Fibroblast of peridontal ligament (primary cell): ENCODE results near the gene PDSS2.
A peak's percentile ranks its signal among the peaks of the same experiment; 100 is the strongest.

Experiments used
- DNase-seq: peaks from one replicate; pipeline ENCODE4 v3.0.0-alpha.2; 2010; ENCODE audit errors: extremely low read depth

PDSS2 gene

DNA sequence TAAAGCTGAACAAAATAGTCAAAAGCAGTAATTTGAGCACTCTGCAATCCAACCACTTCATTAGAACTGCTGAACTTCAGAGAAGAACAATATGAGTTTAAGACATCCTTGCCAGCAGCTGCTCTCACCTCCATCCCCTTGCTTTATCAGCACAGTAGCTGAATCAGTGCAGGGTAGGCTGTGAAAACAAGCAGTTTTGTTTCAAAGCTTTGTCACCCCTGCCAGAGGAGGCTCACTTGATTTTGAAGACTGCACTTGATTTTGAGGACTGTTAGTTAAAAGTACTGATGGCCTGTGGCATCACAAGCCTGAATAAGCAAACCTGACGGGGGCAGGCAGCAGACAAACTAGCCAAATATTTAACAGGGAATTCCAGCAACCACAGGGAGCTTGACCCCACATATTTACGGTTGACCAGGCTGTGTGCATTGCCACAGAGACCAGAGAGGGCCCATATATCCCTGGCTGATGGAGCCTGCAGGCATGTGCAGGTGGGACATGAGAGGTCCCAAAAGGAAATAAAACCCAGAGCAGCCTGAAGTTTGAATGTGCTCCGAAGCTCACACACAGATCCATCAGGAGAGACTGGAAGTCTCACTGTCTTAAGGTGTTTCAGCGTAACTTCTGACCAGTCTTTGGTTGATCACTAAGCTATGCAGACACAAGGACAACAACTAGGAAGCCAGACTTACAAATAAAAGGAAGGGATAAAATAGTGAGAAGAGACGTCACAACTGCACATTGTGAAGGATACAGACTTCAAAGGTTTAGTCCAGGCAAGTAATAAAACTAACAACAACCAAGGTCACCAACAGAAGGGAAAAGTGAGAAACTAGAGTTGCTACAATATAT lies 97.4 kb downstream of the PDSS2 start:
- peak; percentile 34 for DNase-seq

DNA sequence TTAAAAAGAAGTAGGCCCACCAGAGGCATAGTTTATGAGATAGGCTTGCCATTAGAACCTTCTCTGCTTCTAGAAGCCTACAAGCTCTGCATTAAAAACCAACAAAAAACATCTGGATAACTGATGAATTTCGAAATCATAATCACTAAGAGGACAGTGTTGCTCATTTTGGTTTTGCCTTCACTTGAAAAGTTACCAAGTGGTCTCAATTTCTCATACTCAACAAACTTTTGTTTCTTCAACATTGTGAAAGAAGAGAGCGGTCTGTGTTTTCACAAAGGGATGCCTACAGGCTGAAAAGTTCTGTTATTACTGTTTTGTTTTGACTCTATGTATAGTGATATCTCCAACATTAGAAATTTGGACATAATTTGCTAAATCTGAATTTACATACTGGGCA lies 98.9 kb downstream of the PDSS2 start:
- DNase-seq, result peak; percentile 70

GRCh38 chr6:107357842-107358241 lies 101.5 kb downstream of the PDSS2 start:
- DNase-seq, result no peak

DNA sequence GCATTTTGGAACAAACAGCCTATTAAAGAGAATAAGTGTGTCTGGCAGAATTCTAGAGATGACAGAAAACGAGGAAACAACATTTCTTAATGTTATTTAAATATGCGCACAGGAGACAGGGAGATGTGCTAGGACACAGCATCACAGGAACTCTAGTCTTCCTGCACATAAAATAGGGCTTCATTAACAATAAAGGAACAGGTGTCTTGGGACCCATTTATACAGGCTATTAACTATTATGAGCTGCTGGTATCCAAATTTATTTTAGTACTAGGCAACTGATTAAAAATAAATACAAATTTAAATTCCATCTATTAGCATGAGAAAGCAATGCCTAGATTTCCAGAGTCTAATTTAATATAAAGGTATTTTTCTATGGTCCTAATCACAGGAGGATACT lies 102.3 kb downstream of the PDSS2 start:
- no peak for DNase-seq

- DNase-seq, result no peak
These were observed 103.7 kb downstream of the PDSS2 start for GRCh38 chr6:107355659-107356058.

GRCh38 chr6:107354451-107354850 lies 104.9 kb downstream of the PDSS2 start:
- DNase-seq, result no peak

DNA sequence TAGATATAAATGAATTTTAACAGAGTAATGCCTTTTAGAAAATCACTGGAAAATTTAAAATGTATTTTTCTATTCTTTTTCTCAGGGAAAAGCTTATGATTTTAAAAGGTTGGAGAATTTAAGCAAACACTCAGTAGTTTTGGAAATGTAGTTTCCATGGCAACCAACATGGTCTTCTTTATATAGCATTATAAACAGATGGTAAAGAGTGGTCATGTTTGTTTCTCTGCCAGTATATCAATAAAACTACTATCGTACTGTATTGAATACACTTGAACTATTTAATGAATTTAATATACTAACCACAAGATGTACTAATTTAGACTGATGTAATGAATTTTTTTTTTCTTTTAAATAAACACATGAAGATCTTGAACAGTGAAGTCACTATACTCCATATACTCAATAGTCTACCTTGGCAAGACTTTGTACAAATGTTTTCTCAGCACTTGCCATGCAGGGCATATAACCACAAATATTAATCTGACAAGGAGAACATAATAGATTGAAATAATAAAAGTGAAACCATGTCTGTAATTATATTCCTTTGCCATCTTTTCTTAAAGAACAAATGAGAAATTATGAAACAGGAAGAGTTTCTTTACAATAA lies 105.5 kb downstream of the PDSS2 start:
- DNase-seq, result peak; percentile 24

DNA sequence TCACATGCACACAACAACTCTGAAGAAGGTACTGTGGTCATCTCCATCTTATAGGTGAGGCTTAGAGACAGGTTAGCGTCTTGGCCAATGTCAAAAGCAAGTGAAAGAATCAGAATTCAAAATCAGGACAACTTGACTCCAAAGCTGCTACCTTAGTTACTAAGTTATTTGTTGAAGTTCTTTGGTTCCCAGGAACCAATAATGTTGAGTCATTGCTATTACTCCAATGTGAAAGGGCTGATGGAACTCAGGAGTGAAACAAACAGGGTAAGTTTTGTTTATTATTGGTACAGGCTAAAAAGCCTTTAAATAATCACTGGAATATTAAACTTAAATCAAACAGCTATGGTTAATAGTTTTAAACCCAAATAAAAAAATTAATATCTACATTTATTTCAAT lies 111.1 kb downstream of the PDSS2 start:
- no peak for DNase-seq

- DNase-seq, result no peak
These were observed 114.0 kb downstream of the PDSS2 start for GRCh38 chr6:107345393-107345792.

GRCh38 chr6:107344981-107345380 lies 114.4 kb downstream of the PDSS2 start:
- no peak for DNase-seq

- no peak for DNase-seq
These were observed 115.0 kb downstream of the PDSS2 start for GRCh38 chr6:107344383-107344782.

DNA sequence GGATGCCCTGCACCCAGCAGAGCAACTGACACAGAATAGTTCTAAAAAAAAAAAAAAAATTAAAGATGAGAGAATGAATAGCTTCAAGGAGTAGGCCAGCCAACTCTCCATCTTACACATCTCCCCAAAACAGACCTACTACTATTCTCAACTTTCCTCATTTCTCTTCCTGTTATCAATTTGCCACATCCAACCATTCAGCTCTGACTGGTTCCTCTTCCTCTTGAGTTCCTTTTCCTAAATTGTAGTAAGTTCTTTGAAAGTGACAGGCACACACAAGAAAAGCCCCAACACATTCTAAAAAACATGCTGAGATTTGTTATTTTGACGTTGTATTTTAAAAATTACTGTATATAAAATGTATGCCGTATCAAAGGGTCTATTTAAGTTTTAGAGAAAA lies 117.2 kb downstream of the PDSS2 start:
- DNase-seq, result no peak

GRCh38 chr6:107340881-107341280 lies 118.5 kb downstream of the PDSS2 start:
- DNase-seq, result no peak

GRCh38 chr6:107337191-107337741 lies 122.1 kb downstream of the PDSS2 start:
- no peak for DNase-seq

DNA sequence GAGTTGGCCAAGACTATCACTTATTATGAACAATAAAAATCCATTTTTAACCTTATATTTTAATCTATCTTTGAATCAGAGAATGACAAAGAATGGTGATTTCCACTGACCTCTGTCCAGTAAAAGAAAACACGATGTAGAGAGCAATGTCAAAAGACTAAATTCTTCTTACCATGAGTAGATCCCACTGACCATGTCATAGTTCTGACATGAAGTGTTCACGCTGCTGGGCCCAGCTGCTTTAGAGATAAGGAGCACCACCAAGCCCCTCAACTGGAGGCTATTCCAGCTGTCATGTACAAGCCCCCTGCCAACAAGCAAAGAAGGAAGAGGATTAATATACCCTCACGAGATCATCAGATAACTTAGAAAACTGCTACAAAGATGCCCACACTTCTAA lies 125.3 kb downstream of the PDSS2 start:
- no peak for DNase-seq

DNA sequence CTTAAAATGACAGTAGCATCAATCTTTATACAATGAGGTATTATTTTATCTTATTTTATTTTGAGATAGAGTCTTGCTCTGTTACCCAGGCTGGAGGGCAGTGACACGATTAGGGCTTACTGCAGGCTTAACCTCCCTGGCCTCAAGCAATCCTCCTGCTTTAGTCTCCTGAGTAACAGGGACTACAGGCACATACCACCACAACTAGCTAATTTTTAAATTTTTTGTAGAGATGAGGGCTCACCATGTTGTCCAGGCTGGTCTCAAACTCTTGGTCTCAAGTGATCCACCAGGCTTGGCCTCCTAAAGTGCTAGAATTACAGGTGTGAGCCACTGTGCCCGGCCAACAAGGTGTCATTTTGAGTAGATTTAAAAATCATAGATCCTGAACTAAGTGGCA lies 125.9 kb downstream of the PDSS2 start:
- no peak for DNase-seq

- DNase-seq, result no peak
These were observed 127.7 kb downstream of the PDSS2 start for GRCh38 chr6:107331409-107332386.

- no peak for DNase-seq
These were observed 129.2 kb downstream of the PDSS2 start for GRCh38 chr6:107330168-107330567.

- no peak for DNase-seq
These were observed 130.1 kb downstream of the PDSS2 start for GRCh38 chr6:107329063-107329860.

- DNase-seq, result no peak
These were observed 131.3 kb downstream of the PDSS2 start for GRCh38 chr6:107328081-107328480.

DNA sequence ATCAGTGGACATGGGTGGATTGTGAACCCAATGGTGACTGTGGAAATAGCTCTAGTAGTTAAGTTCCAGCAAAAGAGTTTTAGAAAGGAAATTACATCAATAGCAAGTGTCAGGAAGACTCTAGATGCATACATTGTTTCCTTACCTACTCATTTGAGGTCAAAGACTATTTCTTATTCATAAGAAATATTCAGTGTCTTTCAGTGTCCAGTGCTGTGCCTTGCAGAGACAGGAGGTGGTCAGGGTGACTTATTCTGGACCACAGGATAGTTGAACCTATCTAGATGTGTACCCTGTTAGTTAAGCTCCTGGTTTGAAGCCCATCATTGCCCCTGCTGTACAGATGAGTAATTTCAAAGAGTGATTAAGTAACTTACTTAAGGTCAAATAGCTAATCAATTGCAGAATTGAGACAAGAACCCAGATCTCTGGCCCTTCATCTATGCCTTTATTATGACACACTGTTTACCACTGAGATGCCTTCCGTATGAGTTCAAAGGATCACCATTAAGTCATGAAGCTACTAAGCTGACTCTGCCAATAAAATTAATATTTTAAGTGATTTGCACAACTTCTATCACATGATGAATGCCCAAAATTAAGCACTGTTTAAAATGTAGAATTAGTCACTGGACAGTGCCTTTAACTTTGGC lies 136.1 kb downstream of the PDSS2 start:
- DNase-seq, result peak; percentile 43
